H9 (cell line): Measurements from ENCODE around the gene PRPH. TPM values are rescaled to one million over a fixed set of nuclear protein-coding genes. Genes with fewer than 3 reads are reported as not detected.
"Not testable (repeated sequence)": the region's sequence is repeated elsewhere in the genome, so short reads cannot be mapped to it uniquely, and the experiment has no call there.

Source experiments
- DNase-seq: peaks from one replicate; pipeline ENCODE4 v3.0.0-alpha.2; 2017
- H2AFZ ChIP-seq: one replicate; pipeline ENCODE4 v1.6.1; 2013; ENCODE audit warnings: mild to moderate bottlenecking, low read length, control low read depth, moderate library complexity
- H2AK5ac ChIP-seq: 2 replicates; pipeline ENCODE4 v1.6.1; 2013; ENCODE audit warnings: low read length, control low read depth, mixed read lengths; ENCODE audit not compliant: insufficient read length
- H2BK120ac ChIP-seq: one replicate; pipeline ENCODE4 v1.6.1; 2013; ENCODE audit warnings: low read depth, mild to moderate bottlenecking, low read length, control low read depth, inconsistent platforms; ENCODE audit not compliant: poor library complexity, severe bottlenecking
- H2BK12ac ChIP-seq: 2 replicates; pipeline ENCODE4 v1.6.1; 2013; ENCODE audit warnings: low read length, control low read depth, mixed read lengths, low read depth; ENCODE audit not compliant: insufficient read length
- H2BK15ac ChIP-seq: 2 replicates; pipeline ENCODE4 v1.6.1; 2013; ENCODE audit warnings: low read depth, low read length, control low read depth
- H2BK20ac ChIP-seq: one replicate; pipeline ENCODE4 v1.6.1; 2013; ENCODE audit warnings: low read depth, mild to moderate bottlenecking, low read length, control low read depth, inconsistent platforms; ENCODE audit not compliant: poor library complexity, severe bottlenecking
- H2BK5ac ChIP-seq: 2 replicates; pipeline ENCODE4 v1.6.1; 2013; ENCODE audit warnings: low read length, control low read depth, mixed read lengths; ENCODE audit not compliant: insufficient read length
- H3K14ac ChIP-seq: 2 replicates; pipeline ENCODE4 v1.6.1; 2013; ENCODE audit warnings: low read length, control low read depth; ENCODE audit not compliant: insufficient read depth
- H3K18ac ChIP-seq: 2 replicates; pipeline ENCODE4 v1.6.1; 2013; ENCODE audit warnings: low read depth, mild to moderate bottlenecking, mixed read lengths, low read length, control low read depth; ENCODE audit not compliant: insufficient read length
- H3K23ac ChIP-seq: 2 replicates; pipeline ENCODE4 v1.6.1; 2013; ENCODE audit warnings: low read length, control low read depth, mixed read lengths, low read depth; ENCODE audit not compliant: insufficient read length
- H3K23me2 ChIP-seq: 2 replicates; pipeline ENCODE4 v1.6.1; 2013; ENCODE audit warnings: low read depth, mild to moderate bottlenecking, mixed read lengths, low read length, control low read depth; ENCODE audit not compliant: insufficient read length, poor library complexity, severe bottlenecking
- H3K27ac ChIP-seq: 2 replicates; pipeline ENCODE4 v1.5.1; 2013; ENCODE audit warnings: low read length, control low read depth, mixed read lengths, low read depth; ENCODE audit not compliant: insufficient read length
- H3K27me3 ChIP-seq: 2 replicates; pipeline ENCODE4 v1.6.1; 2013; ENCODE audit warnings: low read length, control low read depth, inconsistent platforms; ENCODE audit not compliant: insufficient read depth
- H3K4ac ChIP-seq: 2 replicates; pipeline ENCODE4 v1.6.1; 2013; ENCODE audit warnings: low read depth, mild to moderate bottlenecking, control low read depth, inconsistent platforms, low read length, moderate library complexity
- H3K4me1 ChIP-seq: 2 replicates; pipeline ENCODE4 v1.6.1; 2013; ENCODE audit warnings: low read length, control low read depth, inconsistent platforms; ENCODE audit not compliant: insufficient read depth
- H3K4me2 ChIP-seq: 2 replicates; pipeline ENCODE4 v1.6.1; 2013; ENCODE audit warnings: low read length, control low read depth, mixed read lengths; ENCODE audit not compliant: insufficient read length, insufficient read depth
- H3K56ac ChIP-seq: 2 replicates; pipeline ENCODE4 v1.6.1; 2013; ENCODE audit warnings: low read depth, mild to moderate bottlenecking, mixed read lengths, low read length, control low read depth; ENCODE audit not compliant: insufficient read length
- H3K79me1 ChIP-seq: 2 replicates; pipeline ENCODE4 v1.6.1; 2013; ENCODE audit warnings: low read depth, mild to moderate bottlenecking, moderate library complexity, low read length, control low read depth, inconsistent platforms; ENCODE audit not compliant: insufficient read depth, poor library complexity, severe bottlenecking
- H3K79me2 ChIP-seq: 2 replicates; pipeline ENCODE4 v1.6.1; 2013; ENCODE audit warnings: low read length, control low read depth, inconsistent platforms; ENCODE audit not compliant: insufficient read depth
- H3K9ac ChIP-seq: 2 replicates; pipeline ENCODE4 v1.6.1; 2013; ENCODE audit warnings: low read length, control low read depth, mixed read lengths; ENCODE audit not compliant: insufficient read length; ENCODE audit errors: extremely low read depth
- H3K9me3 ChIP-seq: one replicate; pipeline ENCODE4 v1.6.1; 2013; ENCODE audit warnings: low read depth, low read length, inconsistent platforms; ENCODE audit not compliant: control insufficient read depth
- H3T11ph ChIP-seq: one replicate; pipeline ENCODE4 v1.6.1; 2013; ENCODE audit warnings: mild to moderate bottlenecking, low read length, control low read depth, inconsistent platforms
- H4K20me1 ChIP-seq: one replicate; pipeline ENCODE4 v1.6.1; 2013; ENCODE audit not compliant: control insufficient read depth, insufficient read length, insufficient read depth
- H4K5ac ChIP-seq: 2 replicates; pipeline ENCODE4 v1.6.1; 2013; ENCODE audit warnings: low read depth, mild to moderate bottlenecking, mixed read lengths, low read length, control low read depth; ENCODE audit not compliant: insufficient read length
- H4K8ac ChIP-seq: replicated peaks from 2 replicates; pipeline ENCODE4 v1.6.1; 2013; ENCODE audit warnings: low read length, control low read depth, mixed read lengths, low read depth; ENCODE audit not compliant: insufficient read length
- H4K91ac ChIP-seq: 2 replicates; pipeline ENCODE4 v1.6.1; 2013; ENCODE audit warnings: low read depth, mild to moderate bottlenecking, moderate library complexity, mixed read lengths, low read length, control low read depth; ENCODE audit not compliant: insufficient read length
- H3K27ac Mint-ChIP-seq, 3 experiments: 2 replicates in 2 of 3; 3 replicates in 1 of 3; pipeline ENCODE4 v1.8.0; 2020 to 2021; ENCODE audit warnings: mixed read lengths in 3 of 3, mild to moderate bottlenecking in 1 of 3, moderate library complexity in 1 of 3
- H3K27me3 Mint-ChIP-seq: 2 replicates; pipeline ENCODE4 v1.8.0; 2021; ENCODE audit warnings: low read depth, mild to moderate bottlenecking, moderate library complexity, mixed read lengths
- H3K36me3 Mint-ChIP-seq, 3 experiments: 2 replicates in 2 of 3; 3 replicates in 1 of 3; pipeline ENCODE4 v1.8.0; 2020 to 2021; ENCODE audit warnings: low read depth in 3 of 3, mixed read lengths in 3 of 3; ENCODE audit not compliant: insufficient read depth in 1 of 3
- H3K4me1 Mint-ChIP-seq, 2 experiments: 2 replicates each; pipeline ENCODE4 v1.8.0; 2020; ENCODE audit warnings: mixed read lengths in 2 of 2
- H3K4me3 Mint-ChIP-seq, 2 experiments: 2 replicates in 1 of 2; 3 replicates in 1 of 2; pipeline ENCODE4 v1.8.0; 2020 to 2021; ENCODE audit warnings: mild to moderate bottlenecking in 2 of 2, mixed read lengths in 2 of 2, moderate library complexity in 1 of 2
- H3K9me3 Mint-ChIP-seq, 2 experiments: 2 replicates in 1 of 2; 3 replicates in 1 of 2; pipeline ENCODE4 v1.8.0; 2020; ENCODE audit warnings: mild to moderate bottlenecking in 2 of 2, mixed read lengths in 2 of 2, moderate library complexity in 1 of 2
- CTCF ChIP-seq: fragments of 200-600 bp; sonication (generic); conservative IDR thresholded peaks from 3 replicates; pipeline ENCODE4 v1.8.0; 2021; ENCODE audit warnings: antibody characterized with exemption, mild to moderate bottlenecking
- WGBS: extraction: QIAGEN DNeasy Blood & Tissue Kit; methylation state at CpG from one replicate; pipeline ENCODE4 v1.1.7; 2013; ENCODE audit warnings: missing lambda C conversion rate, low lambda C conversion rate, mixed read lengths; ENCODE audit not compliant: insufficient read length; ENCODE audit errors: extremely low coverage; 5-methylcytosine and 5-hydroxymethylcytosine counted together
- total RNA-seq: library from RNA; stranded (reverse); gene quantifications from 2 replicates; pipeline ENCODE4 v1.2.1, GENCODE V29; 2021

PRPH gene
- total RNA-seq, 1 experiment from 2014 or later: 1.1 TPM

- no peak overlapping the region for H3K4me3 Mint-ChIP-seq
- no peak overlapping the region for H4K91ac ChIP-seq
Measured at GRCh38 chr12:49282302-49282701, 12.6 kb upstream of the PRPH start.

GRCh38 chr12:49282740-49283375 is 12.1 kb upstream of the PRPH start:
- H3K9ac ChIP-seq, H3K18ac ChIP-seq, H3K23ac ChIP-seq, H3K27ac ChIP-seq, H3K4me2 ChIP-seq, H2BK12ac ChIP-seq, H2BK15ac ChIP-seq, H4K91ac ChIP-seq, DNase-seq, H3K23me2 ChIP-seq, H3K79me2 ChIP-seq, H3K4me1 ChIP-seq, H2AK5ac ChIP-seq, H4K5ac ChIP-seq, H3K36me3 Mint-ChIP-seq, H3K14ac ChIP-seq, H3K79me1 ChIP-seq, H2BK5ac ChIP-seq, H3T11ph ChIP-seq, H3K9me3 Mint-ChIP-seq, H3K4ac ChIP-seq, H3K27ac Mint-ChIP-seq, H4K8ac ChIP-seq, H3K27me3 ChIP-seq, H2BK120ac ChIP-seq, H3K4me3 Mint-ChIP-seq, H2AFZ ChIP-seq, H2BK20ac ChIP-seq, H3K9me3 ChIP-seq, H3K56ac ChIP-seq, H4K20me1 ChIP-seq: not testable (repeated sequence)
- peaks cover 17% of the 10 kb centered on the region for H3K27me3 Mint-ChIP-seq
- H3K4me1 Mint-ChIP-seq: peaks cover 15 to 25% of the 10 kb centered on the region in 2 experiments
- no CpG with 5 or more reads among the region's 6 CpGs for WGBS

More at GRCh38 chr12:49282302-49282701, 12.6 kb upstream of the PRPH start:
- Histone ChIP-seq H3K23me2 (no peaks in the 10 kb centered on the region), H2BK120ac (no peak overlapping the region), H4K8ac (no peak overlapping the region), H2BK12ac (no peak overlapping the region), H2BK15ac (no peak overlapping the region), H2BK5ac (no peak overlapping the region), H4K20me1 (no peaks in the 10 kb centered on the region), H2AFZ (no peak overlapping the region), H3T11ph (no peak overlapping the region), H3K4me1 (no peaks in the 10 kb centered on the region; the same call in 1 of the 2 replicates), H3K27ac (no peak overlapping the region), H3K27me3 (no peaks in the 10 kb centered on the region), H3K79me2 (no peaks in the 10 kb centered on the region), H3K9me3 (no peaks in the 10 kb centered on the region), H3K9ac (no peak overlapping the region), H3K14ac (no peak overlapping the region), H2BK20ac (no peak overlapping the region), H3K4me2 (no peak overlapping the region), H3K79me1 (no peaks in the 10 kb centered on the region), H3K4ac (no peak overlapping the region), H3K56ac (no peak overlapping the region), H3K23ac (no peak overlapping the region), H3K18ac (no peak overlapping the region), H4K5ac (no peak overlapping the region), H2AK5ac (no peak overlapping the region)
- no CpG with 5 or more reads among the region's 5 CpGs for WGBS
- Mint-ChIP-seq H3K27me3 (peaks cover 13% of the 10 kb centered on the region), H3K27ac (0 out of 7 replicates have a peak overlapping the region, but pooled peaks of 1 of the 3 experiments have one; percentile 73), H3K4me1 (peaks cover 15 to 25% of the 10 kb centered on the region in 2 experiments), H3K9me3 (no peaks in the 10 kb centered on the region), H3K36me3 (no peaks in the 10 kb centered on the region)
- no peak for TF ChIP-seq CTCF
- DNase-seq: no peak
